ENCODE results near the gene PDE7B. TPM values are rescaled to one million over a fixed set of nuclear protein-coding genes. Genes with fewer than 3 reads are reported as not detected.
A peak's percentile ranks its signal among the peaks of the same experiment; 100 is the strongest.

PDE7B gene
- polyA plus RNA-seq, 1 of the 3 experiments (the other 2 are of a cell fraction): 1.9 TPM

DNA sequence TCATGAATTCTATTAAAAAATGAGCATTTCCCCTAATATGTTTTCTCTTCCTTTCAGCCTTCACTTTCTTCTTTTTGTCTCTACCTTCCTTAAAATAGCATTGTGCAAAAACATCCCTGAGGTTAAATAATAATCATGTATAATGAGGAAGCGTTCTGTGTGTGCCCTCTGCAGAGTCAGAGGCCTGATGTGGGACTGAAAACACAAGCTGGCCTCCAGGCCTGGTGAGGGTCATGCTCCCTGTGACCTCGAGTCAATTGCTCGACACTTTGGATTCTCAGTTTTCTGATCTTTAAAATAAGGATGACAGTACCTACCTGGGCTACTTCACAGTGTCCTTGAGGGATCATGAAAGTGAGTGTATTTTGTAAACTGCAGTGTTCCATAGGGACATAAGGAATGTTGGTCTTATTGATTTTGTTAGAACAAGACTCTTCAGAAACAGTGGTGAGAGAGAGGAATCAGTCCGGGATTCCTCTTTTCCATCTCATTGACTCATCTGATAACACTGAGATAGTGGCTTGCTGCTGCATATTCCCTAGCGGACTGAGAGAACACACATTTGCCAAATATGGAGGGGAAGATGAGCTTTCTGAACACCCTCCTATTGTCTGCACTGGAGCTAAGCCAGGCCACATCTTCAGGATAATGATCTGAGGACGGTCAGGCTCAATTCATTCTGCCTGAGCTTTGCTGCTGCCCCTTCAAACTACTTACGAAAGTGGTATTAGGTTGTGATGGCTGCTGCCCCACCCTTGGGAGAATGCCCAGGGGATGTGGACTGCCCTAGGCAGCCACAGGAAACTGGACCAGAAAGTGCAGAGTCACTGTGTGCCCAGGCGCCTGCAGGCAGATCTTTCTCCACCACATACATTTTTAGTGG is 39.6 kb upstream of the PDE7B start:
- no peak overlapping the region for H3K4me3 ChIP-seq (ENCODE audit: low read depth in 2 of 2, low read length in 1 of 2)
- ChIA-PET POLR2A (no interaction called here), CTCF (interaction anchor here (0.9 kb wide), 1 partner anchor 42 kb away, joined by 3 read pairs; no protein-coding TSS in a partner anchor)
- no peaks in the 10 kb centered on the region for H3K36me3 ChIP-seq (replicated peaks in 1 of 2; ENCODE audit: control insufficient read depth in 1 of 2, insufficient read depth in 2 of 2, low read length in 1 of 2)
- peaks cover 10% of the 10 kb centered on the region for H3F3A ChIP-seq (replicated peaks; ENCODE audit: insufficient read depth)
- peak overlapping the region; percentile 78; the same call in 1 of the 2 replicates for H2AFZ ChIP-seq (ENCODE audit: low read depth)
- peaks cover 0 to 9% of the 10 kb centered on the region in 2 experiments; a peak in 1 of 4 replicates for H3K4me1 ChIP-seq (ENCODE audit: control insufficient read depth in 1 of 2, insufficient read depth in 2 of 2, low read depth in 1 of 2, low read length in 1 of 2)
- WGBS (ENCODE audit: low lambda C conversion rate): 51% methylated on average over 7 of the region's 8 CpGs
- no peaks in the 10 kb centered on the region for H4K20me1 ChIP-seq (ENCODE audit: insufficient read depth)
- no peaks in the 10 kb centered on the region for H3K9me2 ChIP-seq
- TF ChIP-seq NRF1 (IDR thresholded peaks at IDR 0.05; ENCODE audit: low read depth, low read length) (no peak), JUND (IDR thresholded peaks at IDR 0.05) (peak; percentile 14; the same call in 1 of the 2 replicates), EP300 (IDR thresholded peaks at IDR 0.05; ENCODE audit: borderline replicate concordance in 1 of 2, low read depth in 1 of 2, low read length in 1 of 2) (0 out of 4 replicates have a peak, but pooled peaks of 1 of the 2 experiments have one; percentile 47), FOXM1 (IDR thresholded peaks at IDR 0.05; ENCODE audit: low read depth) (0 out of 2 replicates have a peak, but pooled peaks have one; percentile 53), PBX3 (IDR thresholded peaks at IDR 0.05) (peak; percentile 47), MXI1 (IDR thresholded peaks at IDR 0.05; ENCODE audit: low read depth, low read length) (no peak), NFIC (IDR thresholded peaks at IDR 0.05; ENCODE audit: borderline replicate concordance) (peak; percentile 85), USF2 (IDR thresholded peaks at IDR 0.05; ENCODE audit: borderline replicate concordance, low read depth, low read length) (no peak), TCF12 (IDR thresholded peaks at IDR 0.05) (peak; percentile 44; the same call in 1 of the 2 replicates)
- no peak for DNase-seq
- H3K27ac ChIP-seq (ENCODE audit: low read depth in 2 of 2, low read length in 1 of 2): peak overlapping the region in 1 of 2 experiments; percentile 80; a peak in 2 of 4 replicates
- no peaks in the 10 kb centered on the region for H3K9me3 ChIP-seq
- H3K79me2 ChIP-seq (ENCODE audit: insufficient read depth): no peaks in the 10 kb centered on the region
- H3K27me3 ChIP-seq (ENCODE audit: insufficient read depth): no peaks in the 10 kb centered on the region
- peak overlapping the region; percentile 30; the same call in 1 of the 2 replicates for H3K4me2 ChIP-seq
- peak overlapping the region; percentile 34; the same call in 1 of the 2 replicates for H3K9ac ChIP-seq

DNA sequence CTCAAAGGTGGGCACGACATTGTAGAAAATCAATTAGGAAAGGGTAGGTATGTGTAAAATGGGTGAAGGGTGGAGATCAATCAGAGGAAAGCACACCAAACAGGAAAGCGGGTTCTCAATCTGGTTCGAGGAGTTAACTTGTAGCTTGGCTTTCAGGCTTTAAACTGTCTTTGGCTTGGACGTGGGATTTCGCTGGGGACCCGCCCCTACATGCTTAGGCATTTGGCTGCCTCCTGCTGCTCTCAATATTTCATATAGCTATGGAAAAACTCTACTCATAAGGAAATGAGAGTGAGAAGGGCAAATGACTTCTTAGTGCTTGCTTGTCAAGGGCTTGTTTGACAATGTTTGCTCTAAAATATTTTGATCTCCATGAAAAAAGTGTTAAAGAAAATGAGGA is 38.1 kb upstream of the PDE7B start:
- 0 out of 4 replicates have a peak overlapping the region, but pooled peaks of 1 of the 2 experiments have one; percentile 80 for H3K27ac ChIP-seq (ENCODE audit: low read depth in 2 of 2, low read length in 1 of 2)
- H3K36me3 ChIP-seq (replicated peaks in 1 of 2; ENCODE audit: control insufficient read depth in 1 of 2, insufficient read depth in 2 of 2, low read length in 1 of 2): no peaks in the 10 kb centered on the region
- no peak for DNase-seq
- WGBS (ENCODE audit: low lambda C conversion rate): 89% methylated on average over 6 of the region's 6 CpGs
- H3F3A ChIP-seq (replicated peaks; ENCODE audit: insufficient read depth): peaks cover 10% of the 10 kb centered on the region
- ChIA-PET CTCF (interaction anchor here (0.9 kb wide), 1 partner anchor 26 kb away, joined by 3 read pairs; no protein-coding TSS in a partner anchor), POLR2A (no interaction called here)
- no peaks in the 10 kb centered on the region for H3K27me3 ChIP-seq (ENCODE audit: insufficient read depth)
- H3K4me1 ChIP-seq (ENCODE audit: control insufficient read depth in 1 of 2, insufficient read depth in 2 of 2, low read depth in 1 of 2, low read length in 1 of 2): peaks cover 0 to 9% of the 10 kb centered on the region in 2 experiments; a peak in 1 of 4 replicates
- no peaks in the 10 kb centered on the region for H3K9me3 ChIP-seq
- no peaks in the 10 kb centered on the region for H4K20me1 ChIP-seq (ENCODE audit: insufficient read depth)
- H3K9ac ChIP-seq: no peak overlapping the region
- H3K79me2 ChIP-seq (ENCODE audit: insufficient read depth): no peaks in the 10 kb centered on the region
- H2AFZ ChIP-seq (ENCODE audit: low read depth): no peak overlapping the region
- no peak overlapping the region for H3K4me3 ChIP-seq (ENCODE audit: low read depth in 2 of 2, low read length in 1 of 2)
- H3K9me2 ChIP-seq: no peaks in the 10 kb centered on the region
- no peak overlapping the region for H3K4me2 ChIP-seq
- no peak for TF ChIP-seq USF2 (IDR thresholded peaks at IDR 0.05; ENCODE audit: borderline replicate concordance, low read depth, low read length)
- TF ChIP-seq, protein P1, sequence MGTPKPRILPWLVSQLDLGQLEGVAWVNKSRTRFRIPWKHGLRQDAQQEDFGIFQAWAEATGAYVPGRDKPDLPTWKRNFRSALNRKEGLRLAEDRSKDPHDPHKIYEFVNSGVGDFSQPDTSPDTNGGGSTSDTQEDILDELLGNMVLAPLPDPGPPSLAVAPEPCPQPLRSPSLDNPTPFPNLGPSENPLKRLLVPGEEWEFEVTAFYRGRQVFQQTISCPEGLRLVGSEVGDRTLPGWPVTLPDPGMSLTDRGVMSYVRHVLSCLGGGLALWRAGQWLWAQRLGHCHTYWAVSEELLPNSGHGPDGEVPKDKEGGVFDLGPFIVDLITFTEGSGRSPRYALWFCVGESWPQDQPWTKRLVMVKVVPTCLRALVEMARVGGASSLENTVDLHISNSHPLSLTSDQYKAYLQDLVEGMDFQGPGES (IDR thresholded peaks at IDR 0.05; ENCODE audit: low read depth, low read length): no peak
- TF ChIP-seq, protein P2, sequence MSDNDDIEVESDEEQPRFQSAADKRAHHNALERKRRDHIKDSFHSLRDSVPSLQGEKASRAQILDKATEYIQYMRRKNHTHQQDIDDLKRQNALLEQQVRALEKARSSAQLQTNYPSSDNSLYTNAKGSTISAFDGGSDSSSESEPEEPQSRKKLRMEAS (IDR thresholded peaks at IDR 0.05; ENCODE audit: low read depth): no peak
- TF ChIP-seq SMC3 (IDR thresholded peaks at IDR 0.05; ENCODE audit: low read depth, low read length): no peak
- TF ChIP-seq GABPA (IDR thresholded peaks at IDR 0.05; ENCODE audit: low read depth): no peak
- no peak for TF ChIP-seq SIN3A (IDR thresholded peaks at IDR 0.05; ENCODE audit: borderline replicate concordance, low read depth, low read length)
- no peak for TF ChIP-seq FOXM1 (IDR thresholded peaks at IDR 0.05; ENCODE audit: low read depth)
- no peak for TF ChIP-seq REST (IDR thresholded peaks at IDR 0.05; ENCODE audit: low read depth, low read length)
- no peak for TF ChIP-seq MXI1 (IDR thresholded peaks at IDR 0.05; ENCODE audit: low read depth, low read length)
- TF ChIP-seq ELF1 (IDR thresholded peaks at IDR 0.05): no peak
- TF ChIP-seq TEAD4 (IDR thresholded peaks at IDR 0.05; ENCODE audit: borderline replicate concordance, insufficient read depth): no peak

Data from SK-N-SH (cell line).